Urinary bladder (tissue), 4 donors: ENCODE data around the gene CLDN4. TPM values are rescaled to one million over a fixed set of nuclear protein-coding genes. Genes with fewer than 3 reads are reported as not detected.
"Not testable (repeated sequence)": the region's sequence is repeated elsewhere in the genome, so short reads cannot be mapped to it uniquely, and the experiment has no call there.

ENCODE experiments used
- DNase-seq: peaks from one replicate; pipeline ENCODE4 v3.0.0-alpha.2; 2015; ENCODE audit errors: extremely low spot score
- H3K27ac ChIP-seq: one replicate; pipeline ENCODE4 v1.5.1; 2013; ENCODE audit warnings: low read depth, mild to moderate bottlenecking, moderate library complexity
- H3K36me3 ChIP-seq: one replicate; pipeline ENCODE4 v1.6.1; 2013; ENCODE audit warnings: mild to moderate bottlenecking, moderate library complexity; ENCODE audit not compliant: insufficient read depth
- H3K4me1 ChIP-seq: one replicate; pipeline ENCODE4 v1.6.1; 2013; ENCODE audit warnings: mild to moderate bottlenecking, moderate library complexity; ENCODE audit not compliant: insufficient read depth
- H3K4me3 ChIP-seq: one replicate; pipeline ENCODE4 v1.5.1; 2013; ENCODE audit warnings: low read depth, low read length
- WGBS: extraction: QIAGEN DNeasy Blood & Tissue Kit; methylation state at CpG from one replicate; pipeline ENCODE4 v1.1.7; 2013; 5-methylcytosine and 5-hydroxymethylcytosine counted together
- polyA plus RNA-seq: library from polyadenylated mRNA; stranded (reverse); fragments of 200-250 nt; gene quantifications from one replicate; pipeline ENCODE4 v1.2.3, GENCODE V29; 2013
- total RNA-seq: library from RNA; depleted of rRNA; stranded (reverse); fragments of >200 nt; gene quantifications from one replicate; pipeline ENCODE4 v1.2.3, GENCODE V29; 2014
- donor health status: healthy with polysubstance abuse.
- donor health status: healthy.

Gene CLDN4
- total and polyA plus RNA-seq, 2 donors: 51.4 to 127 TPM

DNA sequence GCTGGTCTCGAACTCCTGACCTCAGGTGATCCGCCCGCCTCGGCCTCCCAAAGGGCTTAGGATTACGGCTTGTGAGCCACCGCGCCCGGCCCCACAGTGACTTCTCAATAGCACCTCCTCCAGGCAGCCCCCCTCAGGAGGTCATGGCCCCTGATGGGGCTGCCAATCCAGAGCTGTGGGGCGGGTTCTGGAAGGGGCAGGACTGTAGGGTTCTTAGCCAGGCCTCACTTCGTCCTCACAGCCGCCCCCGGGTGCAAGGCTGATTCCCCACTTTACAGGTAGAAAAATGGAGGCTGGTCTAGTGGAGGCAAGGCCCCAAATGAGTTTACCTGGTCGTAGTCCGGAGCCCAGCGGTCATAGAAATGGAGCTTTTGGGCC is 10.9 kb downstream of the CLDN4 start:
- H3K4me1 ChIP-seq: no peaks in the 10 kb centered on the region
- H3K36me3 ChIP-seq: no peaks in the 10 kb centered on the region
- no peak overlapping the region for H3K27ac ChIP-seq
- no peak for DNase-seq
- 47% methylated on average over 15 of the region's 15 CpGs for WGBS
- peak overlapping the region; percentile 59 for H3K4me3 ChIP-seq

DNA sequence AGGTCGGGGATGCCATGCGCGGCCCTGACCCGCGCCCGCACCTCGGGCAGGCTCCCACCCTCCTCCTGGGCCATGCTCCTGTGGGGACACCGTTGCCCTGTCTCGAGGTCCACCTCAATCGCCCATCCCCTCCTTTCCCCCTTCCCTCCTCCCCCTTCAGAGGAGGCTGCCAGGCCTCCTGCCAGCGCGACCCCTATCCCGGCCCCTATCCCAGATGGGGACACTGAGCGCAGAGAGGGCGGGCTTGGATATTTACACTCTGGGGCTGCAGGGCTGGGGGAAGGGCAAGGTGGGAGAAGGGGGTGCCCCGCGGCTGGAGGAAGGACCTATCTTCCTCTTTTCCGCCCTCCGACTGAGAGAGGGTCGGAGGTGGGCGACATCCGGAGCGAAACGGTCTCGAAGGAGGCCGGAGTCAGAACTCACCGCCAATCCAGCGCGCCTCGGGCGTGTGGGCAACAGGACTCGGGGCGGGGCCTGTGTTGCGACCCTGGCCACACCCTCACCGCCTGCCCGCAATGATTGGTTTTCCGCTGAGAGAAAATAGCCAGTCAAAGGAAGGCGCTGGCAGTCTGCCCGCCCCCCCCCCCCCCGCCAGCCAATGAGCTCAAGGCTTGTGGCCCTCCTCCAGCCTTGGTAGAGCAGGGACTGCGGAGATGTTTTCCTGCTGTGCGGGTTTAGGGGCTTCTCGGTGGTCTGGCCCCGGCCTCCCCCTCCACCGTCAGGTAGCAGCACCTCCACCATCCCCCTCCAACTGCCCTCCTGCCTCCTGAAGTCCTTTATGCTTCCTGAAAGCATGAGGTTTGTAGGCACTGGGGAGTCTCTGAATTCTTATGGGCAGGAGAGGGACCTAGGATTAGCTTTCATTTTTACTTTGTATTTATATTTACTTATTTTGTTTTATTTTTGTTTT is 11.5 kb downstream of the CLDN4 start, which contains the start of gene METTL27:
TSS of gene METTL27 (minus strand) at position 450 of the 910 bp plus-strand sequence. CDS start at position 74, 376 bp downstream.
- 3% methylated on average over 44 of the region's 45 CpGs for WGBS
- peak within 1 kb of the TSS; percentile 59 for H3K4me3 ChIP-seq
- H3K27ac ChIP-seq: peak within 1 kb of the TSS; percentile 66
- H3K36me3 ChIP-seq: no peaks in the 10 kb centered on the region
- DNase-seq: peak; percentile 87
- no peaks in the 10 kb centered on the region for H3K4me1 ChIP-seq

DNA sequence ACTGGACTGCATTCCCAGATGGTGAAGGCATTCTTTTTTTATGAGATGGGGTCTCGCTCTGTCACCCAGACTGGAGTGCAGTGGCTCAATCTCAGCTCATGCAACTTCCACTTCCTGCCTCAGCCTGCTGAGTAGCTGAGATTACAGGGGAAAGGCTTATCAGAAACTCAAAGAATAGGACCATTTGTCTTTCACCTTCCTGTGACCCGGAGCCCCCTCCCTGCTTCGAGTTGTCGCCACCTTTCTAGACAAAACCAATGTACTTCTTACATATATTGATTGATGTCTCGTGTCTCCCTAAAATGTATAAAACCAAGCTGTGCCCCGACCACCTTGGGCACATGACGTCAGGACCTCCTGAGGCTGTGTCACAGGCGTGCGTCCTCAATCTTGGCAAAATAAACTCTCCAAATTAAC is 13.3 kb downstream of the CLDN4 start:
- Histone ChIP-seq H3K4me1 (no peaks in the 10 kb centered on the region), H3K27ac (no peak overlapping the region), H3K36me3 (no peaks in the 10 kb centered on the region), H3K4me3 (no peak overlapping the region)
- 35% methylated on average over 9 of the region's 9 CpGs for WGBS
- DNase-seq: no peak

DNA sequence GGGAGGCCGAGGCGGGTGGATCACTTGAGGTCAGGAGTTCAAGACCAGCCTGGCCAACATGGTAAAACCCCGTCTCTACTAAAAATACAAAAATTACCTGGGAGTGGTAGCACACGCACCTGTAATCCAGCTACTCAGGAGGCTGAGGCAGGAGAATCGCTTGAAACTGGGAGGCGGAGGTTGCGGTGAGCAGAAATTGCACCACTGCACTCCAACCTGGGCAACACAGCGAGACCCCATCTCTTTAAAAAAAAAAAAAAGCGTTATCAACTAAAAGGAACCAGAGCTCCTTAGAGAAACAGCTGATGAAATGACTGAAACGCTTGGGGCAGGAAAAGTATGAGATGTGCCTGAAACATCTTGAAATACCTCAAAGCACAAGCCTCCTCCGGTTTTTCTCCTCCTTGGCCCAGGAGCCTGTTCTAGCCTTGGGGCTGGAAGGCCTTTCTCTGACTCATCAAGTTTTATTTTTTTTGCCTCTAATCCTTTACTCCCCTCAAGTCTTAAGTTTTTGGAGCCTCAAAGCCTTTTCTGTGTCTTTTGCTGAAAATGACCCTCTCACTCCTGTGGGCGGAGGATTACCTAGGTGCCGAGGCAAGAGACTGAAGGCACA is 14.2 kb downstream of the CLDN4 start:
- Histone ChIP-seq H3K27ac (no peak overlapping the region), H3K36me3 (no peaks in the 10 kb centered on the region), H3K4me3 (no peak overlapping the region), H3K4me1 (no peaks in the 10 kb centered on the region)
- DNase-seq: no peak
- WGBS: 79% methylated on average over 13 of the region's 13 CpGs

DNA sequence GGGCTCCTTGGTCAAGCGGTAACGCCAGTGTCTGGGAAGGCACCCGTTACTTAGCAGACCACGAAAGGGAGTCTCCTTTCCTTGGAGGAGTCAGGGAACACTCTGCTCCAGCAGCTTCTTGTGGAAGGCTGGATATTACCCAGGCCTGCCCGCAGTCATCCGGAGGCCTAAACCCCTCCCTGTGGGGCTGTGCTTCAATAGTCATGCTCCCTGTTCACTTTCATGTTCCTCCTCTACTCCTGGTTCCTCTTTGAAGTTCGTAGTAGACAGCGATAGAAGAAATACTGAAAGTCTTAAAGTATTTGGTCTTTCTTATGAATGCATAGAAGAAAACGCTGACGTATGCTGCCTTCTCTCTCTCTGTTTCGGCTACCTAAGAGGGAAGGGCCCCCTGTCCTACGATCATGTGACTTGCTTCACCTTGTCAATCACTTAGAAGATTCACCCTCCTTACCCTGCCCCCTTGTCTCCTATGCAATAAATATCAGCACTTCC is 15.0 kb downstream of the CLDN4 start:
- H3K4me1 ChIP-seq, DNase-seq, H3K36me3 ChIP-seq, H3K4me3 ChIP-seq, H3K27ac ChIP-seq: not testable (repeated sequence)
- 65% methylated on average over 12 of the region's 12 CpGs for WGBS

DNA sequence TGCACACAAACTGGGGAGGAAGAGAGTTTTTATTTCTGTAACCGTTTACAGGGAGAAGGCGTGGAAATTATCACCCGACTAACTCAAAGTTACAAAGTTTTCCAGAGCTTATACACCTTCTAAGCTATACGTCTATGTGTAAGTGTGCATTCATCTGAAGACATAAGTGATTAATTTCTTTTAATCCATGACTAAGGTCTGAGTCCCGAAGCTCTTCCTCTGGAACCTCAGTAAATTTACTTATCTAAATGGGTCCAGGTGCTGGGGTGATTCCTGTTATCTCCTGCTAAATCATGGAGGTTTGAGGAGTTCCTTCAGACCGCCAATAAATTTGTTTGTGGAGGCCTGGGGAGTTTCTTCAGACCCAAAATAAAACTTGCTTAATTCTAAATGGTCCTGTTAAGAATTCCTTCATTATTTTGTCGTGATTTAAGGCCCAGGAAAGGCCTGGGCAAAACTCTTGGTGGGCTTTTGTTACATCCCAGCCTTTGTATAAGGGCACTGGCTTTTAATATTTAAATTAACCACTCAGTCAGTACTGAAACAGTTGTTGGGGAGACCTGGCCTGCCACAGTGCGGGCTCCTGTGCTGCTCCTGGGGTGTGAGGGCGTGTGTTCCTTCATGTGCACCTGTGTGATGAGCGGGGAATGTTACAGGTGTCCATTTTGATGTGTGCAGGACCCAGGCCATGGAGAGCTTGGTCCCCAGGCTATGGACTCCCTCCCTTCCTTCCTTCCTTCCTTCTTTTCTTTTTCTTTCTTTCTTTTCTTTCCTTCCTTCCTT is 17.3 kb downstream of the CLDN4 start:
- no peak overlapping the region for H3K4me3 ChIP-seq
- no peak for DNase-seq
- H3K4me1 ChIP-seq: no peaks in the 10 kb centered on the region
- H3K36me3 ChIP-seq: no peaks in the 10 kb centered on the region
- no peak overlapping the region for H3K27ac ChIP-seq
- 92% methylated on average over 10 of the region's 10 CpGs for WGBS

DNA sequence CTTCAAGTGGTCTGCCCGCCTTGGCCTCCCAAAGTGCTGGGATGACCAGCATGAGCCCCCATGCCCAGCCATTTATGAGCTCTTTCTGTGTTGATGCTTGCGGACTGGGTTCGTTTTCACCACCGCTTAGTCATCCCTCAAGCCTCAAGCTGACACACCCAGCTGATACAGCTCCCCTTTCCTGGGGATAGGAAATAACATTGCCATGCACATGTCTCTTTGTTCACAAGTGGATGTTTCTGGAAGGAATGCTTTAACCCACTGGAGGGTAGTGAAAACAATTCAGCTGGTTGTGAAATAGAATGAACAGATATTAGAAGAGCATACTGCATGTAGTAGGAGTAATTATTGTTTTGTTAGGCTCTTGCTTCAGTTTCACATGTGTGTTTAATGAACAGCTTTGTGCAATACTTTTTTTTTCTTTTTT is 20.0 kb downstream of the CLDN4 start:
- Histone ChIP-seq H3K4me3 (no peak overlapping the region), H3K4me1 (peaks cover 1% of the 10 kb centered on the region), H3K27ac (no peak overlapping the region), H3K36me3 (no peaks in the 10 kb centered on the region)
- DNase-seq: no peak
- WGBS: 49% methylated on average over 4 of the region's 4 CpGs

DNA sequence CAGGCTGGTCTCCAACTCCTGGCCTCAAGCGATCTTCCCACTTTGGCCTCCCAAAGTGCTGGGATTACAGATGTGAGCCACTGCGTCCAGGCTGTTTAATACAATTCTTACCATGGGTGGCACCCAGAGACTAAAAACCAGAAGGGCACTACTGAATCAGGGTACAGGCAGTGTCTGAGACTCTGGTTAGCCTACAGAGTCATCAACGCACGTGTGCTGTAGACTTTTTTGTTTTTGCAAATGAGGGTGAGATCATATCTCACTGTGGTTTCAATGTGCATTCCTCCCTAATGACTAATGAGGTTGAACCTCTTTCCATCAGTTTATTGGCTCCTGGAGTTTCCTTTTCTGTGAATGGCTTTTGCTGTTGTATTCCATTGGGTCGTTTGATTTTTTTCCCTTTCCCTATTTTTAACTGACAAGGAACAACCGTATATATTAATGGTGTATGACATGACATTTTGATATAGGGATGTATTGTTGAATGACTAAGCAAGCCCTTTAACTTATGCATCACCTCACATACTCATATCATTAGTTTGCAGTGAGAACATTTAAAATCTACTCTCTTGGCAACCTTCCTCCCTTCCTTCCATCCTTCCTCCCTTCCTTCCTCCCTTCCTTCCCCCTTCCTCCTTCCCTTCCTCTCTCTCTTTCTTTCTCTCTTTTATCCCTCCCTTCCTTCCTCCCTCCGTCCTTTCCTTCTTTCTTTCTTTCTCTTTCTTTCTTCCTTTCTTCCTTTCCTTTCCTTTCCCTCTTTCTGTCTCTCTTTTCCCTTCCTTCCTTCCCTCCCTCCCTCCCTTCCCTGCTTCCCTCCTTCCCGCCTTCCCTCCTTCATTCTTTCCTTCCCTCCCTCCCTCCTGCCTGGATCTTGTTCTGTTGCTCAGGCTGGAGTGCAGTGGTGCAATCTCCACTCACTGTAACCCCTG is 20.9 kb downstream of the CLDN4 start:
- peaks cover 1% of the 10 kb centered on the region for H3K4me1 ChIP-seq
- peak; percentile 70 for DNase-seq
- no peak overlapping the region for H3K4me3 ChIP-seq
- H3K36me3 ChIP-seq: no peaks in the 10 kb centered on the region
- H3K27ac ChIP-seq: peak overlapping the region; percentile 28
- 44% methylated on average over 8 of the region's 8 CpGs for WGBS

DNA sequence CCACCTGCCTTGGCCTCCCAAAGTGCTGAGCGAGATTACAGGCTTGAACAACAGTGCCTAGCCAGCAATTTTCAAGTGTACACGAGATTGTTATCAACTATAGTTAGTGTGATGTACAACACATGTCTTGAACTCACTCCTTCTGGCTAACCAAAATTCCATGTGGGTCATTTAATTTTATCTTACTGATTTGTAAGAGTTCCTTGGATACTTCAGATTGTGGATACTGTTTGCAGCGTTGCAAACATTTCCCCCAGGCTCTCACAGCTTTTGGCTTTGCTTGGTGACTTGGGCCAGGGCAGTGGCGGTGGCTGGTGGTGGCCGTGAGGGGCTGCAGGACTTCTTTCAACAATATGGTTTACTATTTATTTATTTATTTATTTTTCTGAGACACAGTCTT is 21.7 kb downstream of the CLDN4 start:
- no peak overlapping the region for H3K27ac ChIP-seq
- H3K4me1 ChIP-seq: peaks cover 1% of the 10 kb centered on the region
- no peaks in the 10 kb centered on the region for H3K36me3 ChIP-seq
- 72% methylated on average over 5 of the region's 5 CpGs for WGBS
- H3K4me3 ChIP-seq: no peak overlapping the region
- DNase-seq: no peak

DNA sequence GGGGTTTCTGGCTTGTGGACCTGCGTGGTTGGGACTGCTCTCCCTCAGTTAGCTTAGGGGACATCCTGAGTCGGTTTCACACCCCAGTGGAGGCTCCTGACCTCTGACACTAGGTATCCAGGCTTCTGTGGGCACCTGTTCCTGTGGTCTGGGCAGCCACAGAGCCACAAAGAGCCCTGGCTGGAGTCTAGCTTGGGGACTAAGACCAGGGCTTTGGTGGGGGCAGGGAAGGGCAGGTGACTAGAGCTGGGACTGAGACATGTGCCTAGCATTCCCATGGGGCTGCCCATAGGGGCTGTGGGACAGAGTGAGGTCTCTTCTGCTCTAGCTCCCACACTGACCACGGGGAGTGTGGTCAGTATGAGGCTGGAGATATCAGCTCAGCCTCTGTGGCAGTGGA is 26.1 kb downstream of the CLDN4 start:
- no peak for DNase-seq
- 61% methylated on average over 3 of the region's 3 CpGs for WGBS
- H3K4me3 ChIP-seq: no peak overlapping the region
- peaks cover 1% of the 10 kb centered on the region for H3K4me1 ChIP-seq
- no peaks in the 10 kb centered on the region for H3K36me3 ChIP-seq
- H3K27ac ChIP-seq: no peak overlapping the region

DNA sequence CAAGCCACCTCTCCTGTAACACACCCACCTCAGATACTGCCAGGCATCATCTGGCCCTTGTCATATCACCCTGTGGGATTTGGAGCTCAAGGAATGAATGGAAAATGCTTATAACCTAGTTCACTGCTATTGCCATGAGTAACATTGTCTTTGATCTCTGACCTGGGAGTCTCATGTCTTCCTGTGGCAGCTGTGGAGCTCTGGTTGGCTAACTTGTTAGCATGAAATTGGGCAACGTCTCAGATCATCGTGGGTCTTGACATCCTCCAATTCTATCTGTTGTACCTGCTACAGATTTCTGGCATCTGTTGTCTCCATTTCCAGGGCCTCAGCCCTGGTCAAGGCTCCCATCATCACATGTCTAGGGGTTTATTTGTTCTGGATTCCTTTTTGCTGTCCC is 28.0 kb downstream of the CLDN4 start:
- Histone ChIP-seq H3K36me3 (no peaks in the 10 kb centered on the region), H3K27ac (no peak overlapping the region), H3K4me1 (peaks cover 1% of the 10 kb centered on the region), H3K4me3 (no peak overlapping the region)
- no peak for DNase-seq
- WGBS: 70% methylated on average over 2 of the region's 2 CpGs

DNA sequence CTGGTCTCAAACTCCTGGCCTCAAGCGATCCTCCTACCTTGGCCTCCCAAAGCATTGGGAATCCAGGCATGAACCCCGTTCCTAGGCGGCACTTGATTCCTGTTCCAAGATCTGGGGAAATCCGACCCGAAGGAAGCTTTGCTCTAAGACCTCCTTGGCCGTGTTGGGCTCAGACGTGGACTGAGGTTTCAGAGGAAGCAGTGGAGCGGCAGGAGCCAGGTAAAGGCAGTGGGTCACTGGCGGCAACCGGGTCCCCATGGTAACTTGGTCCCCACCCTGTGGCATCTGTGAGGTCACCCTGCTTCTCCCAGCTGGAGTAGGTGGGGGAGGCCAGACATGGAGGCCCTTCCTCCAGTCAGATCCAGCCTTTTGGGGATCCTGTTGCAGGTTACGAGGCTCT is 30.1 kb downstream of the CLDN4 start, which contains the start of gene TMEM270:
TSS of gene TMEM270 (plus strand) at position 301 of the 400 bp plus-strand sequence. CDS start at position 337, 36 bp downstream.
- H3K4me3 ChIP-seq: no peak within 1 kb of the TSS
- H3K4me1 ChIP-seq: no peaks in the 10 kb centered on the region
- H3K27ac ChIP-seq: no peak within 1 kb of the TSS
- WGBS: 93% methylated on average over 11 of the region's 11 CpGs
- no peaks in the 10 kb centered on the region for H3K36me3 ChIP-seq
- no peak for DNase-seq
